KMS-11 (cell line): ENCODE data around the gene GRM5.

ENCODE experiments used
- H2AFZ ChIP-seq: fragments of 200-600 bp; sonication (generic); 2 replicates; pipeline ENCODE4 v1.6.1; 2016; ENCODE audit warnings: antibody characterized with exemption, mixed run types, low read depth
- H3K27ac ChIP-seq: fragments of 200-600 bp; sonication (generic); 2 replicates; pipeline ENCODE4 v1.6.1; 2016; ENCODE audit warnings: mild to moderate bottlenecking, mixed run types
- H3K27me3 ChIP-seq: fragments of 200-600 bp; sonication (generic); 2 replicates; pipeline ENCODE4 v1.6.1; 2017; ENCODE audit warnings: mild to moderate bottlenecking, low read depth, mixed run types, moderate library complexity; ENCODE audit not compliant: insufficient read depth
- H3K36me3 ChIP-seq: fragments of 200-600 bp; sonication (generic); 2 replicates; pipeline ENCODE4 v1.6.1; 2017; ENCODE audit warnings: mild to moderate bottlenecking, mixed run types; ENCODE audit not compliant: insufficient read depth
- H3K4me1 ChIP-seq: fragments of 200-600 bp; sonication (generic); 2 replicates; pipeline ENCODE4 v1.6.1; 2016; ENCODE audit warnings: mild to moderate bottlenecking, low read depth, mixed run types; ENCODE audit not compliant: poor library complexity, severe bottlenecking
- H3K4me2 ChIP-seq: fragments of 200-600 bp; sonication (generic); 2 replicates; pipeline ENCODE4 v1.7.0; 2016; ENCODE audit warnings: mild to moderate bottlenecking, mixed run types
- H3K4me3 ChIP-seq: fragments of 200-600 bp; sonication (generic); IDR thresholded peaks from 2 replicates; pipeline ENCODE4 v1.6.1; 2017; ENCODE audit warnings: low read depth, low read length, mixed read lengths; ENCODE audit not compliant: insufficient read depth
- H3K79me2 ChIP-seq: fragments of 200-600 bp; sonication (generic); 2 replicates; pipeline ENCODE4 v1.6.1; 2016; ENCODE audit warnings: low read depth, mixed run types; ENCODE audit not compliant: insufficient read depth
- H3K9ac ChIP-seq: fragments of 200-600 bp; sonication (generic); 2 replicates; pipeline ENCODE4 v1.6.1; 2016; ENCODE audit warnings: mild to moderate bottlenecking, mixed run types
- H4K20me1 ChIP-seq: fragments of 200-600 bp; sonication (generic); 2 replicates; pipeline ENCODE4 v1.6.1; 2016; ENCODE audit warnings: mild to moderate bottlenecking, mixed run types; ENCODE audit not compliant: insufficient read depth
- CTCF ChIP-seq: fragments of 200-600 bp; sonication (generic); conservative IDR thresholded peaks from 2 replicates; pipeline ENCODE4 v1.6.1; 2017; ENCODE audit warnings: low read depth, mild to moderate bottlenecking, antibody characterized with exemption, low read length, moderate library complexity, mixed read lengths

GRM5 gene

GRCh38 chr11:88515002-88515401 is 550.8 kb downstream of the GRM5 start:
- no peak for TF ChIP-seq CTCF
- no peak overlapping the region for H2AFZ ChIP-seq
- no peak overlapping the region for H3K4me3 ChIP-seq
- no peak overlapping the region for H3K27ac ChIP-seq
- H3K9ac ChIP-seq: no peak overlapping the region
- H3K27me3 ChIP-seq: no peaks in the 10 kb centered on the region
- no peaks in the 10 kb centered on the region for H3K4me1 ChIP-seq
- no peaks in the 10 kb centered on the region for H4K20me1 ChIP-seq
- no peaks in the 10 kb centered on the region for H3K79me2 ChIP-seq
- no peaks in the 10 kb centered on the region for H3K36me3 ChIP-seq
- H3K4me2 ChIP-seq: no peak overlapping the region

GRCh38 chr11:88511006-88511405 is 554.8 kb downstream of the GRM5 start:
- Histone ChIP-seq H3K4me3 (no peak overlapping the region), H3K27ac (no peak overlapping the region), H3K9ac (no peak overlapping the region), H3K4me1 (no peaks in the 10 kb centered on the region), H3K79me2 (no peaks in the 10 kb centered on the region), H4K20me1 (no peaks in the 10 kb centered on the region), H2AFZ (no peak overlapping the region), H3K4me2 (no peak overlapping the region), H3K27me3 (no peaks in the 10 kb centered on the region), H3K36me3 (no peaks in the 10 kb centered on the region)
- TF ChIP-seq CTCF: no peak

GRCh38 chr11:88508759-88509581 is 556.8 kb downstream of the GRM5 start:
- no peak overlapping the region for H3K4me2 ChIP-seq
- H3K9ac ChIP-seq: no peak overlapping the region
- H3K79me2 ChIP-seq: no peaks in the 10 kb centered on the region

GRCh38 chr11:88508418-88508758 is 557.4 kb downstream of the GRM5 start:
- H2AFZ ChIP-seq: no peak overlapping the region
- no peak overlapping the region for H3K27ac ChIP-seq
- H3K27me3 ChIP-seq: no peaks in the 10 kb centered on the region
- no peaks in the 10 kb centered on the region for H3K79me2 ChIP-seq
- H3K4me1 ChIP-seq: no peaks in the 10 kb centered on the region
- no peak overlapping the region for H3K4me2 ChIP-seq
- H3K4me3 ChIP-seq: no peak overlapping the region
- H3K36me3 ChIP-seq: no peaks in the 10 kb centered on the region
- H3K9ac ChIP-seq: no peak overlapping the region
- TF ChIP-seq CTCF: no peak
- H4K20me1 ChIP-seq: no peaks in the 10 kb centered on the region

More at GRCh38 chr11:88508759-88509581, 556.8 kb downstream of the GRM5 start:
- Histone ChIP-seq H3K36me3 (no peaks in the 10 kb centered on the region), H3K27me3 (no peaks in the 10 kb centered on the region), H3K27ac (no peak overlapping the region), H3K4me3 (no peak overlapping the region), H4K20me1 (no peaks in the 10 kb centered on the region), H2AFZ (no peak overlapping the region), H3K4me1 (no peaks in the 10 kb centered on the region)
- TF ChIP-seq CTCF: no peak
